DND-41 (cell line): ENCODE measurements around the gene FARP1.

ENCODE experiments used
- ATAC-seq: fragments of 200-7000 bp; cut with Tn5 transposase; 3 replicates; pipeline ENCODE4 v1.9.1; 2021; ENCODE audit warnings: low read depth; ENCODE audit not compliant: insufficient read depth
- DNase-seq: peaks from one replicate; pipeline ENCODE4 v3.0.0-alpha.2; 2020
- H2AFZ ChIP-seq: 2 replicates; pipeline ENCODE4 v1.6.0; 2012; ENCODE audit warnings: low read depth, low read length
- H3K27ac ChIP-seq: 2 replicates; pipeline ENCODE4 v1.5.1; 2012; ENCODE audit warnings: low read length, inconsistent platforms
- H3K27me3 ChIP-seq: fragments of 200-600 bp; sonication (generic); 2 replicates; pipeline ENCODE4 v1.6.0; 2012; ENCODE audit warnings: low read length, mild to moderate bottlenecking, inconsistent platforms; ENCODE audit not compliant: insufficient read depth, poor library complexity
- H3K36me3 ChIP-seq: 2 replicates; pipeline ENCODE4 v1.5.1; 2012; ENCODE audit warnings: low read length, inconsistent platforms; ENCODE audit not compliant: insufficient read depth
- H3K4me1 ChIP-seq: 2 replicates; pipeline ENCODE4 v1.5.1; 2012; ENCODE audit warnings: mild to moderate bottlenecking, low read length; ENCODE audit not compliant: insufficient read depth
- H3K4me2 ChIP-seq: 2 replicates; pipeline ENCODE4 v1.6.0; 2012; ENCODE audit warnings: mild to moderate bottlenecking, moderate library complexity, low read length, inconsistent platforms; ENCODE audit not compliant: insufficient read depth
- H3K4me3 ChIP-seq, 2 experiments: fragments of 200-600 bp in 1 of 2; shearing (Covaris generic) in 1 of 2; 2 replicates each; pipeline ENCODE4 v1.5.1; 2012 to 2016; ENCODE audit warnings: inconsistent platforms in 2 of 2, low read length in 2 of 2, mild to moderate bottlenecking in 2 of 2, low read depth in 1 of 2, moderate library complexity in 1 of 2
- H3K79me2 ChIP-seq: 2 replicates; pipeline ENCODE4 v1.6.0; 2012; ENCODE audit warnings: low read length, inconsistent platforms; ENCODE audit not compliant: insufficient read depth
- H3K9ac ChIP-seq: 2 replicates; pipeline ENCODE4 v1.6.0; 2012; ENCODE audit warnings: low read depth, mild to moderate bottlenecking, inconsistent platforms, low read length, moderate library complexity
- H3K9me3 ChIP-seq: 2 replicates; pipeline ENCODE4 v1.5.1; 2012; ENCODE audit warnings: low read length, moderate library complexity, mild to moderate bottlenecking, inconsistent platforms; ENCODE audit not compliant: insufficient read depth, severe bottlenecking
- H4K20me1 ChIP-seq: 2 replicates; pipeline ENCODE4 v1.6.0; 2012; ENCODE audit warnings: low read length; ENCODE audit not compliant: insufficient read depth
- EZH2 ChIP-seq: IDR thresholded peaks from 3 replicates; pipeline ENCODE4 v1.6.1; 2012; ENCODE audit warnings: borderline replicate concordance, low read depth, mild to moderate bottlenecking, moderate library complexity, low read length, inconsistent platforms; ENCODE audit not compliant: severe bottlenecking
- TF ChIP-seq, protein P1 (sequence below): IDR thresholded peaks from 2 replicates; pipeline ENCODE4 v1.5.1; 2012; ENCODE audit warnings: borderline replicate concordance, low read length, moderate library complexity, mild to moderate bottlenecking; ENCODE audit not compliant: poor library complexity, severe bottlenecking; ENCODE audit errors: extremely low read depth

FARP1 gene

DNA sequence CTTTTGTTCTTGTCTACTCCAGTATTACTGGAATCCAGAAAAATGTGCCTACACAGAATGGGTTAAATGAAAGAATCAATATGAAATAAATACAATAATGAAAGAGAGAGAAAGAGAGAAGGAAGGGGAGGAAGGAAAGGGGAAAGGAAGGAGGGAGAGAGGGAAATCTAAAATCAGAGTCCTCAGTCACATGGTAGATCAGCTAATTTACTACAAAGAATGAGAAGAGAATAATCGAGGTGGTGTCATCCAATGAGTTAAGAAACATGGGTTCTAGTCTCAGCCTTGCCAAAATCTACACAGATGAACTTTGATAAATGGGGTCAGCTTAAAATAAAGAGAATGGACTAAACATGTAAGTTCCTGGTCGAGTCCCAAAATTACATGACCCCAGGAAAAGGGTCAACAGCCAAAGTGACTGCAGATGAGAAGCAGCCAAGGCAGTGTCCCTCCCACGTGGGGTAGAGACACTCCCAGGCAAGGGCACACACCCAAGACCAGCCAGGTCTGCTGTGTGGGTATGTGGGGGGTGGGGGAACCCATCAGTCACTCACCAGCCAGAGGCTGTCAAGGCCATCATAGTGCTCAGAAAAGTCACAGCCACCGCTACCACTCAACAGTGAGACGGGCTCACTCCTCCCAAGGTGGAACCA is 330.4 kb downstream of the FARP1 start:
- H4K20me1 ChIP-seq, result peaks cover 38% of the 10 kb centered on the region
- DNase-seq (no peak), ATAC-seq (no peak)
- H3K79me2 ChIP-seq, result peaks cover 57% of the 10 kb centered on the region
- H3K27me3 ChIP-seq, result no peaks in the 10 kb centered on the region
- H3K4me2 ChIP-seq, result no peak overlapping the region
- H3K27ac ChIP-seq, result no peak overlapping the region
- peaks cover 70% of the 10 kb centered on the region for H3K36me3 ChIP-seq
- H3K9ac ChIP-seq, result no peak overlapping the region
- H3K4me1 ChIP-seq, result peaks cover 30% of the 10 kb centered on the region
- no peak overlapping the region for H2AFZ ChIP-seq
- no peak overlapping the region for H3K4me3 ChIP-seq
- TF ChIP-seq EZH2, result no peak
- TF ChIP-seq, protein P1, sequence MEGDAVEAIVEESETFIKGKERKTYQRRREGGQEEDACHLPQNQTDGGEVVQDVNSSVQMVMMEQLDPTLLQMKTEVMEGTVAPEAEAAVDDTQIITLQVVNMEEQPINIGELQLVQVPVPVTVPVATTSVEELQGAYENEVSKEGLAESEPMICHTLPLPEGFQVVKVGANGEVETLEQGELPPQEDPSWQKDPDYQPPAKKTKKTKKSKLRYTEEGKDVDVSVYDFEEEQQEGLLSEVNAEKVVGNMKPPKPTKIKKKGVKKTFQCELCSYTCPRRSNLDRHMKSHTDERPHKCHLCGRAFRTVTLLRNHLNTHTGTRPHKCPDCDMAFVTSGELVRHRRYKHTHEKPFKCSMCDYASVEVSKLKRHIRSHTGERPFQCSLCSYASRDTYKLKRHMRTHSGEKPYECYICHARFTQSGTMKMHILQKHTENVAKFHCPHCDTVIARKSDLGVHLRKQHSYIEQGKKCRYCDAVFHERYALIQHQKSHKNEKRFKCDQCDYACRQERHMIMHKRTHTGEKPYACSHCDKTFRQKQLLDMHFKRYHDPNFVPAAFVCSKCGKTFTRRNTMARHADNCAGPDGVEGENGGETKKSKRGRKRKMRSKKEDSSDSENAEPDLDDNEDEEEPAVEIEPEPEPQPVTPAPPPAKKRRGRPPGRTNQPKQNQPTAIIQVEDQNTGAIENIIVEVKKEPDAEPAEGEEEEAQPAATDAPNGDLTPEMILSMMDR, result no peak
- no peaks in the 10 kb centered on the region for H3K9me3 ChIP-seq

DNA sequence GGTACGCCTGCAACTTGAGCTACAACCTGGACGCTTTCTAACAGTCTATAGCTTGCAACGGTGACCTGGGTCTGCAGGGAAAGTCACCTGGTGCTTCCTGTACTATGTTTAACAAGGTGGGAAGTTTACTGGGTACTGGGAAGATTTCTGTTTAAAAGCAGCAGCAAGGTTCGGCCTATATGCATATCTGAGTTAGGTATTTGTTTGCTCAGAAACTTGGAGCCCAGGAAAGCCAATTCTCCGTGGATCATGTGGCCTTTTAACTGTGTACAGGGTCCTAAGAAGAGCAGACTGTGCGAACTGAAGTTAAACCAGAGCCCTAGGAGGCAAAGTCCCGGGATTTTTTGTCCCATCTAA is 330.9 kb downstream of the FARP1 start:
- H3K79me2 ChIP-seq, result peaks cover 59% of the 10 kb centered on the region
- H3K4me3 ChIP-seq, result no peak overlapping the region
- H3K9ac ChIP-seq, result no peak overlapping the region
- peaks cover 35% of the 10 kb centered on the region for H3K4me1 ChIP-seq
- DNase-seq, result no peak
- no peak overlapping the region for H3K27ac ChIP-seq
- no peak for TF ChIP-seq EZH2
- TF ChIP-seq, protein P1, result no peak
- peaks cover 65% of the 10 kb centered on the region for H3K36me3 ChIP-seq
- peaks cover 41% of the 10 kb centered on the region for H4K20me1 ChIP-seq
- ATAC-seq, result no peak
- no peak overlapping the region for H3K4me2 ChIP-seq
- no peaks in the 10 kb centered on the region for H3K9me3 ChIP-seq
- H3K27me3 ChIP-seq, result no peaks in the 10 kb centered on the region
- H2AFZ ChIP-seq, result no peak overlapping the region

DNA sequence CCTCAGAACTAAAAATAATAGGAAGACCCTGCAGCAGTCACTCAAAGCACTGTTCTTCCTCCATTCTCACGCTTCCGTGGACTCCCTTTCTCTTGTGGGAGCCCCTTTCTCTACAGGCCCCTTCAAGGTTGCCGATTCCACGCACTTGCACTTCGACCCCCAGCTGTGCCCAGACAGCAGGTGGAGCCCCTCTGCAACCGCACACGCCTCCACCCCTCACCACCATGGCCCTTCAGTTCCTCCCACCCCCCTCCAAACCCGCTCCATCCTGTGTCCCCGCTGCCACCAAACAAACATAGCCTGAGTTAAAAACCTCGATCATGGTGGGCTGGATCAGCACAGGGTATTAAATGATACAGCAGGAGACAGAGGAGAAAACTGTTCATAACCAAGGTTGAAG is 331.4 kb downstream of the FARP1 start:
- H3K79me2 ChIP-seq, result peaks cover 59% of the 10 kb centered on the region
- TF ChIP-seq, protein P1, result peak; percentile 8
- no peak for TF ChIP-seq EZH2
- no peak overlapping the region for H3K27ac ChIP-seq
- peaks cover 39% of the 10 kb centered on the region for H4K20me1 ChIP-seq
- H2AFZ ChIP-seq, result no peak overlapping the region
- H3K4me1 ChIP-seq, result peaks cover 38% of the 10 kb centered on the region
- DNase-seq, result no peak
- H3K4me3 ChIP-seq, result no peak overlapping the region
- H3K36me3 ChIP-seq, result peaks cover 59% of the 10 kb centered on the region
- H3K9me3 ChIP-seq, result no peaks in the 10 kb centered on the region
- H3K27me3 ChIP-seq, result no peaks in the 10 kb centered on the region
- H3K4me2 ChIP-seq, result no peak overlapping the region
- no peak overlapping the region for H3K9ac ChIP-seq
- ATAC-seq, result no peak

DNA sequence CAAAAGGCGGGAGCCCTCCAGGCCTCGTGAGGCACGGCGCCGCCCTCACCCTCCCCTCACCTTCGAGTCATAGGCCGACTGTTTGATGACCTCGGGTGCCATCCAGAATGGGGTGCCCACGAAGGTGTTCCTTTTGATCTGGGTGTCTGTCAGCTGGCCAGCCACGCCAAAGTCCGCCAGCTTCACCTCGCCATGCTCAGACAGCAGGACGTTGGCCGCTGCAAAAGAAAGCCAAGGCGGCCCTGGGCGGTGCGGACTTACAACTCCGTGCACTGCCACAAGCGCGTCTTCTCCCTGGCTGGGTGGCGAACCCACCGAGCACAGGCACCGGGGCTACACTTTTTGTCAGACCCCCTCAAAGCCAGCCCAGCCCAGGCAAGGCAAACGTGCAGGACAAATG is 331.9 kb downstream of the FARP1 start:
- H3K4me2 ChIP-seq, result no peak overlapping the region
- no peak overlapping the region for H3K4me3 ChIP-seq
- H2AFZ ChIP-seq, result no peak overlapping the region
- no peak for ATAC-seq
- H4K20me1 ChIP-seq, result peaks cover 43% of the 10 kb centered on the region
- H3K27ac ChIP-seq, result no peak overlapping the region
- H3K36me3 ChIP-seq, result peaks cover 58% of the 10 kb centered on the region
- no peak for DNase-seq
- peaks cover 38% of the 10 kb centered on the region for H3K4me1 ChIP-seq
- H3K27me3 ChIP-seq, result no peaks in the 10 kb centered on the region
- peaks cover 59% of the 10 kb centered on the region for H3K79me2 ChIP-seq
- TF ChIP-seq EZH2, result no peak
- TF ChIP-seq, protein P1, result no peak
- H3K9ac ChIP-seq, result no peak overlapping the region
- H3K9me3 ChIP-seq, result no peaks in the 10 kb centered on the region
